Measurements from ENCODE around the gene KCTD15. TPM values are rescaled to one million over a fixed set of nuclear protein-coding genes. Genes with fewer than 3 reads are reported as not detected.

KCTD15 gene
- total RNA-seq, 2 experiments from 2014 or later: 21.3 to 29.2 TPM

DNA sequence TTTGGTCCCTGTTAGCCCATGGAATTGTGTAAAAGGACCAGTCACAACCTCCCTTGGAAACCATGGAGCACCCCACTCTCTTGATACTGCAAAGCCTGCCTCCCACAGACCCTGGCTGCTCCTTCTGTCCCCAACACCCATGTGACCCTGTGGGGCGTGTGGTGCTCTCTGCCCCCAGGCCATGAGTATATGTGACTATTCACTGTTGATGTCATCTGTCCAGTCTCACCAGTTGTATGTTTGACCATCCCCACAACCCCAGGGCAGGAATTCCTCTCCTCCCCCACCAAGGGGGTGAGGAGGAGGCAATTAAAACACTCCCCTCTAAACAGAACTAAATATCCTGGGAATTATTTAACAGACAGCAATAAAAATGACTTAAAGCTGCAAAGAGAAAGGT, 35.2 kb downstream of the KCTD15 start:
- no peaks in the 10 kb centered on the region for H4K20me1 ChIP-seq (ENCODE audit: insufficient read depth, low read length)
- no peak for DNase-seq (ENCODE audit: low spot score)
- TF ChIP-seq, protein P1, sequence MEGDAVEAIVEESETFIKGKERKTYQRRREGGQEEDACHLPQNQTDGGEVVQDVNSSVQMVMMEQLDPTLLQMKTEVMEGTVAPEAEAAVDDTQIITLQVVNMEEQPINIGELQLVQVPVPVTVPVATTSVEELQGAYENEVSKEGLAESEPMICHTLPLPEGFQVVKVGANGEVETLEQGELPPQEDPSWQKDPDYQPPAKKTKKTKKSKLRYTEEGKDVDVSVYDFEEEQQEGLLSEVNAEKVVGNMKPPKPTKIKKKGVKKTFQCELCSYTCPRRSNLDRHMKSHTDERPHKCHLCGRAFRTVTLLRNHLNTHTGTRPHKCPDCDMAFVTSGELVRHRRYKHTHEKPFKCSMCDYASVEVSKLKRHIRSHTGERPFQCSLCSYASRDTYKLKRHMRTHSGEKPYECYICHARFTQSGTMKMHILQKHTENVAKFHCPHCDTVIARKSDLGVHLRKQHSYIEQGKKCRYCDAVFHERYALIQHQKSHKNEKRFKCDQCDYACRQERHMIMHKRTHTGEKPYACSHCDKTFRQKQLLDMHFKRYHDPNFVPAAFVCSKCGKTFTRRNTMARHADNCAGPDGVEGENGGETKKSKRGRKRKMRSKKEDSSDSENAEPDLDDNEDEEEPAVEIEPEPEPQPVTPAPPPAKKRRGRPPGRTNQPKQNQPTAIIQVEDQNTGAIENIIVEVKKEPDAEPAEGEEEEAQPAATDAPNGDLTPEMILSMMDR (conservative IDR thresholded peaks at IDR 0.05; ENCODE audit: low read length): no peak
- no peak for TF ChIP-seq EZH2phosphoT487 (IDR thresholded peaks at IDR 0.05; ENCODE audit: borderline replicate concordance, low read depth, low read length)

GRCh38 chr19:33832633-33833032, 36.0 kb downstream of the KCTD15 start:
- ChIA-PET POLR2A (no interaction called here), CTCF (ENCODE audit: unreplicated experiment) (no interaction called here)
- H4K20me1 ChIP-seq (ENCODE audit: insufficient read depth, low read length): no peaks in the 10 kb centered on the region
- no peaks in the 10 kb centered on the region for H3K79me2 ChIP-seq (ENCODE audit: insufficient read depth, low read depth, low read length)
- intact Hi-C loops (cut with micrococcal nuclease; ENCODE audit: unreplicated experiment): no loop called here
- no peaks in the 10 kb centered on the region for H3K9me2 ChIP-seq (ENCODE audit: insufficient read depth, low read length)
- no peak for TF ChIP-seq EZH2phosphoT487 (IDR thresholded peaks at IDR 0.05; ENCODE audit: borderline replicate concordance, low read depth, low read length)
- TF ChIP-seq, protein P1 (conservative IDR thresholded peaks at IDR 0.05; ENCODE audit: low read length): no peak
- H2AFZ ChIP-seq (ENCODE audit: low read length): no peak overlapping the region
- no peaks in the 10 kb centered on the region for H3K9me3 ChIP-seq (ENCODE audit: low read length)
- H3K36me3 ChIP-seq (ENCODE audit: insufficient read depth, low read length): no peaks in the 10 kb centered on the region
- H3K4me3 ChIP-seq (ENCODE audit: low read depth, low read length, poor library complexity, severe bottlenecking): no peak overlapping the region
- BruUV-seq (replicated peaks): no TSS peak
- no peak overlapping the region for H3K4me2 ChIP-seq (ENCODE audit: low read length)
- H3K4me1 ChIP-seq (ENCODE audit: insufficient read depth, low read length, poor library complexity, severe bottlenecking): no peaks in the 10 kb centered on the region
- DNase-seq (ENCODE audit: low spot score): no peak
- H3K27ac ChIP-seq (ENCODE audit: low read depth, low read length, poor library complexity, severe bottlenecking): no peak overlapping the region

More for the DNA sequence above, 35.2 kb downstream of the KCTD15 start:
- no peak overlapping the region for H3K27ac ChIP-seq (ENCODE audit: low read depth, low read length, poor library complexity, severe bottlenecking)
- ChIA-PET POLR2A (no interaction called here), CTCF (ENCODE audit: unreplicated experiment) (no interaction called here)
- no peak overlapping the region for H3K4me2 ChIP-seq (ENCODE audit: low read length)
- H3K9me3 ChIP-seq (ENCODE audit: low read length): no peaks in the 10 kb centered on the region
- H3K4me1 ChIP-seq (ENCODE audit: insufficient read depth, low read length, poor library complexity, severe bottlenecking): no peaks in the 10 kb centered on the region
- intact Hi-C loops (cut with micrococcal nuclease; ENCODE audit: unreplicated experiment): no loop called here
- H3K36me3 ChIP-seq (ENCODE audit: insufficient read depth, low read length): no peaks in the 10 kb centered on the region
- BruUV-seq (replicated peaks): no TSS peak
- H3K79me2 ChIP-seq (ENCODE audit: insufficient read depth, low read depth, low read length): no peaks in the 10 kb centered on the region
- H3K9me2 ChIP-seq (ENCODE audit: insufficient read depth, low read length): no peaks in the 10 kb centered on the region
- no peak overlapping the region for H2AFZ ChIP-seq (ENCODE audit: low read length)
- H3K4me3 ChIP-seq (ENCODE audit: low read depth, low read length, poor library complexity, severe bottlenecking): no peak overlapping the region

GRCh38 chr19:33840382-33840781, 43.7 kb downstream of the KCTD15 start:
- Histone ChIP-seq H3K27ac (ENCODE audit: low read depth, low read length, poor library complexity, severe bottlenecking) (no peak overlapping the region), H3K79me2 (ENCODE audit: insufficient read depth, low read depth, low read length) (no peaks in the 10 kb centered on the region), H3K9me2 (ENCODE audit: insufficient read depth, low read length) (no peaks in the 10 kb centered on the region), H4K20me1 (ENCODE audit: insufficient read depth, low read length) (no peaks in the 10 kb centered on the region), H2AFZ (ENCODE audit: low read length) (no peak overlapping the region), H3K4me3 (ENCODE audit: low read depth, low read length, poor library complexity, severe bottlenecking) (no peak overlapping the region), H3K4me1 (ENCODE audit: insufficient read depth, low read length, poor library complexity, severe bottlenecking) (no peaks in the 10 kb centered on the region), H3K36me3 (ENCODE audit: insufficient read depth, low read length) (no peaks in the 10 kb centered on the region), H3K4me2 (ENCODE audit: low read length) (no peak overlapping the region), H3K9me3 (ENCODE audit: low read length) (no peaks in the 10 kb centered on the region)
- ChIA-PET POLR2A (interaction anchor here (1.0 to 1.4 kb wide), 2 partner anchors 21 to 29 kb away, joined by 3 to 4 read pairs; no protein-coding TSS in a partner anchor), CTCF (ENCODE audit: unreplicated experiment) (no interaction called here)
- intact Hi-C loops (cut with micrococcal nuclease; ENCODE audit: unreplicated experiment): no loop called here
- TF ChIP-seq EZH2phosphoT487 (IDR thresholded peaks at IDR 0.05; ENCODE audit: borderline replicate concordance, low read depth, low read length): no peak
- TF ChIP-seq, protein P1 (conservative IDR thresholded peaks at IDR 0.05; ENCODE audit: low read length): no peak
- no TSS peak for BruUV-seq (replicated peaks)
- DNase-seq (ENCODE audit: low spot score): no peak
